ENCODE measurements around the gene KRTAP19-3.
"Not testable (repeated sequence)": the region's sequence is repeated elsewhere in the genome, so short reads cannot be mapped to it uniquely, and the experiment has no call there.

The KRTAP19-3 gene

GRCh38 chr21:30491963-30492428 lies at the start of gene KRTAP19-3:
Gene KRTAP19-3 (minus strand): TSS chr21:30492013. CDS start chr21:30491957, 56 bp downstream.
- no peak for DNase-seq (ENCODE audit: low read depth in 2 of 2)

GRCh38 chr21:30518876-30519275 lies 27.1 kb upstream of the KRTAP19-3 start:
- DNase-seq (ENCODE audit: low read depth in 2 of 2), result no peak

- no peak for DNase-seq (ENCODE audit: low read depth in 2 of 2)
These were observed 23.9 kb upstream of the KRTAP19-3 start for GRCh38 chr21:30515681-30516080.

DNA sequence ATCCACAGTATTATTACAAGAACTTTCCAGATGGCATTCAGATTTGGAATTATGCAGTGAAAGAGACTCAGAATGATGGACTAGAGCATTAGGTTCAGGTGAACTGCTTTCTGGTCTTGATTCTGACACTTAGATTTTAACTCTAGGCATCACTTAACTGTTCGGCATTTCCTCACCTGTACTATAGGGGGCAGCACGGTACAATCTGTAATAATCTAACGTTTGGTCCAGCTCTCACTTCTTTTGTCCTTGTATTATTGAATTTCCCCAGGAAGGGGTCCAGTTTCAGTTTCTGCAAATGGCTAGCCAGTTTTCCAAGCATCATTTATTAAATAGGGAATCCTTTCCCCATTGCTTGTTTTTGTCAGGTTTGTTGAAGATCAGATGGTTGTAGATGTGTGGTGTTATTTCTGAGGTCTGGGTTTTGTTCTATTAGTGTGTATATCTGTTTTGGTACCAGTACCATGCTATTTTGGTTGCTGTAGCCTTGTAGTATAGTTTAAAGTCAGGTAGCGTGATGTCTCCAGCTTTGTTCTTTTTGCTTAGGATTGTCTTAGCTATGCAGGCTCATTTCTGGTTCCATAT lies 13.9 kb upstream of the KRTAP19-3 start:
- not testable (repeated sequence) for DNase-seq (ENCODE audit: low read depth in 2 of 2)

- no peak for DNase-seq (ENCODE audit: low read depth in 2 of 2)
These were observed 10.2 kb upstream of the KRTAP19-3 start, which contains the start of gene KRTAP19-5 for GRCh38 chr21:30502041-30502440. Gene KRTAP19-5 (minus strand): TSS chr21:30502141. CDS start chr21:30502090, 51 bp downstream.

- DNase-seq (ENCODE audit: low read depth in 2 of 2), result no peak
These were observed 5.3 kb upstream of the KRTAP19-3 start, which contains the start of gene KRTAP19-4 for GRCh38 chr21:30497065-30497464. Gene KRTAP19-4 (minus strand): TSS chr21:30497165. CDS start chr21:30497110, 55 bp downstream.

DNA sequence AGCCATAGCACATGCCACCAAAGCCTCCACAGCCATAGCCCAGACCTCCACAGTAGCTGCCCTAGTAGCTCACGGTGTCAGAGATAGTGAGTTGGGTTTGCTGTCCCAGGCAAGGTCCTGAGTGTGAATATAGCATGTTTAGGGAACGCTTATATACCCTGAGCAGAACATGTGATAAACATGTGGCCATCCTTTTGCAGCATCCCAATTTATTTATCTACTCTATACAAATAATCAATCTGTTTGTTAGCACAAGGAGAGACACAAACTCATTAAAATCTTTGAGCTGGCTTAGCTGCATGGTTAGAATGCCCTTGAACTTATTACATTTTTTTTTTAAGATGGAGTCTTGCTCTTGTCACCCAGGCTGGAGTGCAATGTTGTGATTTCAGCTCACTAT lies 4.5 kb downstream of the KRTAP19-3 start, which contains the start of gene KRTAP19-2:
Gene KRTAP19-2 (minus strand): TSS at position 101 of the 400 bp plus-strand sequence. CDS start 88 bp downstream, at position 13.
- DNase-seq (ENCODE audit: low read depth in 2 of 2), result no peak

- DNase-seq (ENCODE audit: low read depth in 2 of 2), result no peak
These were observed 5.6 kb downstream of the KRTAP19-3 start for GRCh38 chr21:30486180-30486579.

DNA sequence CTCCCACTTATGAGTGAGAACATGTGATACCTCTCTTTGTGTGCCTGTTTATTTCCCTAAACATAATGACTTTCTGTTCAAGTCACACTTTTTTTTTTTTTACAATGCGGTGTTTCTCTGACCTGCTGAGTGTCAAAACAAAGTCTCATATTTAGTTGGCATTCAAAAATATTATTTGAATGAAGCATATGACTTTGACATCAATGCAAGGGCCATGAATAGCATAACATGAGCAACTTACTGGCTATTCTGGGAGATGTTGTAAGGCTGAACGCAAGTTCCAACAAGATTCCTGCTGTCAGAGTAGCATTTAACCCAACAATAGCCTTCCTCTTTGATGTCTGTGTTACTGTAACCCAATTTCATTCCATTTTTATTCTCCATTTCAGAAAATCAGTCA lies 9.7 kb downstream of the KRTAP19-3 start:
- no peak for DNase-seq (ENCODE audit: low read depth in 2 of 2)

GRCh38 chr21:30480145-30480544 lies 11.7 kb downstream of the KRTAP19-3 start, which contains the start of gene KRTAP19-1:
Gene KRTAP19-1 (minus strand): TSS chr21:30480367. CDS start chr21:30480317, 50 bp downstream.
- DNase-seq (ENCODE audit: low read depth in 2 of 2), result no peak

DNA sequence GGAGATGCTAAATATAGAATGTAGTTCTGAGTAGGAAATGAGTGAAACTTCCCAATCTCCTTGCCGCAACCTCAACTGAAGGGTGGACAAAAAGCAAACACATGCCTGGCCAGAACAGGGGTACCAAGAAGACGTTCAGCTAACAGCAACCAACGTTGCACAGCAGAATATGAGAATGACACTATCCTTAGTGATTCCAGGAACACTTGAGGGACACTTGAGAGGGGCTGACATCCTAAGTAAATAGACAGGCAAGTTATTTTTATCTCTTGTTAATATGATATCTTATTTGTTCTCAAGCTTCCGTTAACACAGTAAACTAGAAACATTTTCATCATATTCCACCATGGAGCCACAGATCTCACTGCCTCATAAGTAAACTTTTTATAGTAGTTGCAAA lies 12.6 kb downstream of the KRTAP19-3 start:
- no peak for DNase-seq (ENCODE audit: low read depth in 2 of 2)

GRCh38 chr21:30478004-30478403 lies 13.8 kb downstream of the KRTAP19-3 start:
- DNase-seq (ENCODE audit: low read depth in 2 of 2), result no peak

DNA sequence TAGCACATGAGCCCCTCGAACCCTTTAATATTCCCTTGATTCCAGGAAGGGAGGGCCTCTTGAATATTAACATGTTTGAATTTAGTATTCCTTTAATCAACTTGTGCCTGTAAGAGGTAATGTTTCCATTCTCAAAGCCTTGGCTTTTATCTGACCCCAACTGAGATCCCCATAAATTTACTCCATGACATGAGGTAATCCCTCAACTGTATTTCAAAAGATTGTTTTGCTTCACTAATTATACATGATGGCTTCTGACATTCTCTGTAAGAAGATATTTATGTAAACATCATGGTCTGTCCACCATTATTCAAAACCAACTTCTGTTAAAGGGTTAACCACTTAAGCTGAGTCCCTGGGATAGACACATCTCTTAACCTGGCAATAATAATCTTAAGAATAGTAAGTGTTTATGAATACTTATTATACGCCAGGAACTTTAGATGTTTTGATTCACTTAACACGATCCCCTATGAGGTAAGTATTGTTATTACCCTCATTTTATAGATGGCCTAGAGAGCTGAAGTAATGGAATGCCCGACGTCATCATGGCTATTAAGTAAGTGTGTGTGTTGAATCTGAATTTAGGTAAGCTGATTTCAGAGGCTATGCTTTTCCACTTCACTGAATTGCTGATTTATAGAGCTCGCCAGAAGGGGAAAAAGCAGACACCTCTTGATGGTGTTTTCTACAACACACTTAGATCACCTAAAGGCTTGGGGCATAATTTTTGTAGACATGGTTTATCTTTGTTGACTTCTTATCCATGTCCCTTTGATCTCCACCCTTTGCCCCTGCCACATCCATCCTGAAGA lies 22.7 kb downstream of the KRTAP19-3 start:
- DNase-seq (ENCODE audit: low read depth in 2 of 2), result no peak

GRCh38 chr21:30463713-30464112 lies 28.1 kb downstream of the KRTAP19-3 start:
- DNase-seq (ENCODE audit: low read depth in 2 of 2), result no peak

GRCh38 chr21:30448514-30448913 lies 43.3 kb downstream of the KRTAP19-3 start:
- no peak for DNase-seq (ENCODE audit: low read depth in 2 of 2)

GRCh38 chr21:30447056-30447455 lies 44.8 kb downstream of the KRTAP19-3 start:
- no peak for DNase-seq (ENCODE audit: low read depth in 2 of 2)

GRCh38 chr21:30444204-30444603 lies 47.6 kb downstream of the KRTAP19-3 start:
- no peak for DNase-seq (ENCODE audit: low read depth in 2 of 2)

GRCh38 chr21:30443226-30443625 lies 48.6 kb downstream of the KRTAP19-3 start:
- DNase-seq (ENCODE audit: low read depth in 2 of 2), result no peak

Measured in stimulated activated CD8-positive, alpha-beta memory T cell treated with anti-CD3 and anti-CD28 coated beads, Interleukin-7, amount 100 ng/mL, for 4 hours (primary cell).